ENCODE results near the gene TJP1. TPM values are rescaled to one million over a fixed set of nuclear protein-coding genes. Genes with fewer than 3 reads are reported as not detected.

TJP1 gene
- total and polyA plus RNA-seq, 9 of the 15 experiments (the other 6 are each of a cell fraction or from before 2014, with no cell fraction given) = 9.1 to 39.3 (median 28.0) TPM

DNA sequence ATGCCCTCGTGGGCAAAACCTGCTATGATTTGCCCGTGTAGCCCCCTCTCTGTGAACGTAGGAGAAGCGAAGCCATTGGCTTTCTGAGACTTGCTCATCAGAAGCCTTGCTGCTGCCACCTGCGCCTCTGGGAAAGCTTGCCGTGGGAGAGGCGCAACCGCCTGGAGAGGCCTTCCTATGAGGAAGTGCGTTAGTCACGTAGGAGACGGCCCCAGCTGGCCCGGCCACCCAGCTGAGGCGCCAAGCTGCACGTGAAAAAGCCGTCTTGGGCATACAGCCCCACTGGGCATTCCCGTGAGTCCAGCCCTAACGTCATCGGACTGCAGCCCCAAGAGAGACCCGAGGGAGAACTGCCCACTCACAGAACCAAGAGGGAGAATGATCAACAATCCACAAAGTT, 49.1 kb upstream of the TJP1 start:
- WGBS (ENCODE audit: insufficient coverage, low coverage, missing lambda C conversion rate) = under 1% methylated on average over 19 of the region's 19 CpGs
- Histone ChIP-seq H3K36me3 (ENCODE audit: control insufficient read depth, insufficient read depth, low read length) (no peaks in the 10 kb centered on the region), H3K27ac (ENCODE audit: extremely low read depth, low read depth, low read length) (no peak overlapping the region), H4K20me1 (replicated peaks; ENCODE audit: control insufficient read depth, insufficient read depth, low read length) (no peaks in the 10 kb centered on the region), H3K4me2 (ENCODE audit: insufficient read depth, low read length) (no peak overlapping the region), H3K9me3 (replicated peaks; ENCODE audit: control insufficient read depth, insufficient read depth, low read depth, low read length) (no peaks in the 10 kb centered on the region), H3K4me1 (replicated peaks in 1 of 2; ENCODE audit: control insufficient read depth in 2 of 2, insufficient read depth in 2 of 2, low read length in 2 of 2) (peaks cover 0 to 3% of the 10 kb centered on the region in 2 experiments; a peak in 2 of 5 replicates), H3K4me3 (no peak overlapping the region), H3K9ac (ENCODE audit: insufficient read depth in 1 of 2, low read depth in 2 of 2, low read length in 2 of 2) (no peak overlapping the region), H3K79me2 (ENCODE audit: control insufficient read depth, insufficient read depth, low read length) (no peaks in the 10 kb centered on the region), H2AFZ (ENCODE audit: low read depth, low read length) (no peak overlapping the region), H3K27me3 (ENCODE audit: control insufficient read depth in 2 of 2, insufficient read depth in 2 of 2, low read length in 2 of 2) (peaks cover 30 to 39% of the 10 kb centered on the region in 2 experiments), H3K9me1 (ENCODE audit: control insufficient read depth, insufficient read depth, low read length) (no peaks in the 10 kb centered on the region)
- ChIA-PET POLR2A (interaction anchor here (0.7 to 1.3 kb wide), 4 partner anchors 24 to 157 kb away, joined by 3 to 4 read pairs (median 4); no protein-coding TSS in a partner anchor), CTCF (ENCODE audit: low intra/inter-chr PET ratio) (no interaction called here)
- DNase-seq (ENCODE audit: extremely low read depth in 1 of 4, low spot score in 3 of 4) = no peak
- intact Hi-C loops (cut with micrococcal nuclease) (no loop called here), in situ Hi-C loops (cut with MboI) (no loop called here)
- FAIRE-seq = no peak
- no peak for ATAC-seq
- TF ChIP-seq EWSR1 (IDR thresholded peaks at IDR 0.05; ENCODE audit: borderline replicate concordance, low read depth, partially characterized antibody) (no peak), ETV5 (CRISPR knock-in tag; IDR thresholded peaks at IDR 0.05; ENCODE audit: low read depth) (no peak), SPI1 (IDR thresholded peaks at IDR 0.05; ENCODE audit: borderline replicate concordance, low read depth, low read length) (peak; percentile 52; the same call in 1 of the 2 replicates), MAFK (IDR thresholded peaks at IDR 0.05; ENCODE audit: low read length) (no peak), CHCHD3 (CRISPR knock-in tag; IDR thresholded peaks at IDR 0.05) (no peak), RBM25 (IDR thresholded peaks at IDR 0.05; ENCODE audit: low read depth, low read length, severe bottlenecking) (no peak), HNRNPLL (IDR thresholded peaks at IDR 0.05; ENCODE audit: low read depth, low read length, poor library complexity, severe bottlenecking) (peak; percentile 56)
- TF ChIP-seq, protein P1, sequence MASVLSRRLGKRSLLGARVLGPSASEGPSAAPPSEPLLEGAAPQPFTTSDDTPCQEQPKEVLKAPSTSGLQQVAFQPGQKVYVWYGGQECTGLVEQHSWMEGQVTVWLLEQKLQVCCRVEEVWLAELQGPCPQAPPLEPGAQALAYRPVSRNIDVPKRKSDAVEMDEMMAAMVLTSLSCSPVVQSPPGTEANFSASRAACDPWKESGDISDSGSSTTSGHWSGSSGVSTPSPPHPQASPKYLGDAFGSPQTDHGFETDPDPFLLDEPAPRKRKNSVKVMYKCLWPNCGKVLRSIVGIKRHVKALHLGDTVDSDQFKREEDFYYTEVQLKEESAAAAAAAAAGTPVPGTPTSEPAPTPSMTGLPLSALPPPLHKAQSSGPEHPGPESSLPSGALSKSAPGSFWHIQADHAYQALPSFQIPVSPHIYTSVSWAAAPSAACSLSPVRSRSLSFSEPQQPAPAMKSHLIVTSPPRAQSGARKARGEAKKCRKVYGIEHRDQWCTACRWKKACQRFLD (CRISPR knock-in tag; IDR thresholded peaks at IDR 0.05) = no peak
- TF ChIP-seq, protein P2, sequence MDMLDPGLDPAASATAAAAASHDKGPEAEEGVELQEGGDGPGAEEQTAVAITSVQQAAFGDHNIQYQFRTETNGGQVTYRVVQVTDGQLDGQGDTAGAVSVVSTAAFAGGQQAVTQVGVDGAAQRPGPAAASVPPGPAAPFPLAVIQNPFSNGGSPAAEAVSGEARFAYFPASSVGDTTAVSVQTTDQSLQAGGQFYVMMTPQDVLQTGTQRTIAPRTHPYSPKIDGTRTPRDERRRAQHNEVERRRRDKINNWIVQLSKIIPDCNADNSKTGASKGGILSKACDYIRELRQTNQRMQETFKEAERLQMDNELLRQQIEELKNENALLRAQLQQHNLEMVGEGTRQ (CRISPR knock-in tag; IDR thresholded peaks at IDR 0.05) = no peak
- TF ChIP-seq, protein P3, sequence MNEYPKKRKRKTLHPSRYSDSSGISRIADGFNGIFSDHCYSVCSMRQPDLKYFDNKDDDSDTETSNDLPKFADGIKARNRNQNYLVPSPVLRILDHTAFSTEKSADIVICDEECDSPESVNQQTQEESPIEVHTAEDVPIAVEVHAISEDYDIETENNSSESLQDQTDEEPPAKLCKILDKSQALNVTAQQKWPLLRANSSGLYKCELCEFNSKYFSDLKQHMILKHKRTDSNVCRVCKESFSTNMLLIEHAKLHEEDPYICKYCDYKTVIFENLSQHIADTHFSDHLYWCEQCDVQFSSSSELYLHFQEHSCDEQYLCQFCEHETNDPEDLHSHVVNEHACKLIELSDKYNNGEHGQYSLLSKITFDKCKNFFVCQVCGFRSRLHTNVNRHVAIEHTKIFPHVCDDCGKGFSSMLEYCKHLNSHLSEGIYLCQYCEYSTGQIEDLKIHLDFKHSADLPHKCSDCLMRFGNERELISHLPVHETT (CRISPR knock-in tag; conservative IDR thresholded peaks at IDR 0.05 in 1 of 2, IDR thresholded peaks at IDR 0.05 in 1 of 2) = no peak
- TF ChIP-seq, protein P4, sequence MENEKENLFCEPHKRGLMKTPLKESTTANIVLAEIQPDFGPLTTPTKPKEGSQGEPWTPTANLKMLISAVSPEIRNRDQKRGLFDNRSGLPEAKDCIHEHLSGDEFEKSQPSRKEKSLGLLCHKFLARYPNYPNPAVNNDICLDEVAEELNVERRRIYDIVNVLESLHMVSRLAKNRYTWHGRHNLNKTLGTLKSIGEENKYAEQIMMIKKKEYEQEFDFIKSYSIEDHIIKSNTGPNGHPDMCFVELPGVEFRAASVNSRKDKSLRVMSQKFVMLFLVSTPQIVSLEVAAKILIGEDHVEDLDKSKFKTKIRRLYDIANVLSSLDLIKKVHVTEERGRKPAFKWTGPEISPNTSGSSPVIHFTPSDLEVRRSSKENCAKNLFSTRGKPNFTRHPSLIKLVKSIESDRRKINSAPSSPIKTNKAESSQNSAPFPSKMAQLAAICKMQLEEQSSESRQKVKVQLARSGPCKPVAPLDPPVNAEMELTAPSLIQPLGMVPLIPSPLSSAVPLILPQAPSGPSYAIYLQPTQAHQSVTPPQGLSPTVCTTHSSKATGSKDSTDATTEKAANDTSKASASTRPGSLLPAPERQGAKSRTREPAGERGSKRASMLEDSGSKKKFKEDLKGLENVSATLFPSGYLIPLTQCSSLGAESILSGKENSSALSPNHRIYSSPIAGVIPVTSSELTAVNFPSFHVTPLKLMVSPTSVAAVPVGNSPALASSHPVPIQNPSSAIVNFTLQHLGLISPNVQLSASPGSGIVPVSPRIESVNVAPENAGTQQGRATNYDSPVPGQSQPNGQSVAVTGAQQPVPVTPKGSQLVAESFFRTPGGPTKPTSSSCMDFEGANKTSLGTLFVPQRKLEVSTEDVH (IDR thresholded peaks at IDR 0.05; ENCODE audit: low read depth, partially characterized antibody) = no peak
- no TSS peak for BruUV-seq (replicated peaks)
